Spinal cord (tissue), 10 donors: ENCODE measurements around the gene ZFP36L2. TPM values are rescaled to one million over a fixed set of nuclear protein-coding genes. Genes with fewer than 3 reads are reported as not detected.

Source experiments
- DNase-seq, 6 donors: peaks; one replicate each; pipeline versions ENCODE4 v3.0.0 to v3.0.0-alpha.2; 2013 to 2015; ENCODE audit warnings: low spot score in 6 of 6, low read depth in 4 of 6
- H3K27ac ChIP-seq: one replicate; pipeline ENCODE4 v1.5.1; 2013; ENCODE audit warnings: low read depth, low read length, control low read depth
- H3K27me3 ChIP-seq: one replicate; pipeline ENCODE4 v1.6.1; 2013; ENCODE audit warnings: low read length; ENCODE audit not compliant: control insufficient read depth, insufficient read depth
- H3K36me3 ChIP-seq: one replicate; pipeline ENCODE4 v1.6.1; 2013; ENCODE audit warnings: low read length; ENCODE audit not compliant: control insufficient read depth, insufficient read depth
- H3K4me1 ChIP-seq: one replicate; pipeline ENCODE4 v1.6.1; 2013; ENCODE audit warnings: low read length; ENCODE audit not compliant: control insufficient read depth, insufficient read depth
- H3K4me3 ChIP-seq: one replicate; pipeline ENCODE4 v1.5.1; 2013; ENCODE audit warnings: low read depth, low read length, control low read depth
- H3K9me3 ChIP-seq: one replicate; pipeline ENCODE4 v1.6.1; 2013; ENCODE audit warnings: low read length; ENCODE audit not compliant: control insufficient read depth, insufficient read depth
- whole genome bisulfite sequencing: methylation state at CpG from one replicate; pipeline ENCODE4 v1.1.5; 2013; ENCODE audit warnings: missing lambda C conversion rate; ENCODE audit not compliant: insufficient coverage; 5-methylcytosine and 5-hydroxymethylcytosine counted together
- polyA plus RNA-seq, 2 donors: library from polyadenylated mRNA; unstranded; fragments of 120-200 nt; gene quantifications; one replicate each; pipeline ENCODE4 v1.2.1, GENCODE V29; 2013; ENCODE audit not compliant: insufficient read length in 2 of 2
- total RNA-seq, 2 donors: library from RNA; depleted of rRNA in 1 of 2; stranded (reverse); fragments of 120-200 nt in 1 of 2; fragments of >200 nt in 1 of 2; gene quantifications; one replicate each; pipeline versions ENCODE4 v1.2.3 to v1.2.4, GENCODE V29; 2013 to 2014
- donor health status: healthy.

The ZFP36L2 gene
- total and polyA plus RNA-seq, 4 donors = 20.8 to 75.4 (median 50.2) TPM

DNA sequence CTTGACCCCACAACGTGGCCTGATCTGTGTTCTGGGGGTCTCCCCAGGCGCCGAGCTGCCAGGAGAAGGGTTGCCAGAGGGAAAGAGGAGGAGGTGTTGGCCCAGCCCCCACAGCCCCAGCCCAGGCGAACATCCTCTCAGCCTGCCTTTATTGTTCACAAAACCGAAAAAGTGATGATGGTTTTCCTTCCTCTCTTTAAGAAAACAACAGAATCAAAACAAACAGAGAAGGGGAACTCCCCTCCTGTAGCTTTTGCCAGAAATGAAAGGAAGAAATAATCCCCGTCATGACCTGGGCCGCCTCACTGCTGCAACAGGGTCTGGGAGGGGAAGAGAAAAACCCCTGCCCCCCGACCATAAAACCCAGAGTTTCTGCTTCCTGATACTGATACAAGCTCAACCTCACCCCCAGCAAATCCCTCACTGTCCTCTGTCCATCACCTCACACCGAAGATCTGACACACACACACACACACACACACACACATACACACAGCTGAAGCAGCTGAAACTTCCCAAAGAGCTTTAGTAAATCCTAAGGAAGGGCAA lies 52.0 kb downstream of the ZFP36L2 start:
- Histone ChIP-seq H3K4me1 (peaks cover 36% of the 10 kb centered on the region), H3K27ac (no peak overlapping the region), H3K4me3 (no peak overlapping the region), H3K9me3 (peaks cover 6% of the 10 kb centered on the region), H3K27me3 (no peaks in the 10 kb centered on the region), H3K36me3 (no peaks in the 10 kb centered on the region)
- no peak for DNase-seq
- WGBS = 81% methylated on average over 4 of the region's 9 CpGs
